NCI-H1436 (cell line): Measurements from ENCODE around the gene DHX36.

Source experiments
- DNase-seq: peaks from one replicate; lab custom pipeline; 2025; lab: John Stamatoyannopoulos, UW

DHX36 gene, protein sequence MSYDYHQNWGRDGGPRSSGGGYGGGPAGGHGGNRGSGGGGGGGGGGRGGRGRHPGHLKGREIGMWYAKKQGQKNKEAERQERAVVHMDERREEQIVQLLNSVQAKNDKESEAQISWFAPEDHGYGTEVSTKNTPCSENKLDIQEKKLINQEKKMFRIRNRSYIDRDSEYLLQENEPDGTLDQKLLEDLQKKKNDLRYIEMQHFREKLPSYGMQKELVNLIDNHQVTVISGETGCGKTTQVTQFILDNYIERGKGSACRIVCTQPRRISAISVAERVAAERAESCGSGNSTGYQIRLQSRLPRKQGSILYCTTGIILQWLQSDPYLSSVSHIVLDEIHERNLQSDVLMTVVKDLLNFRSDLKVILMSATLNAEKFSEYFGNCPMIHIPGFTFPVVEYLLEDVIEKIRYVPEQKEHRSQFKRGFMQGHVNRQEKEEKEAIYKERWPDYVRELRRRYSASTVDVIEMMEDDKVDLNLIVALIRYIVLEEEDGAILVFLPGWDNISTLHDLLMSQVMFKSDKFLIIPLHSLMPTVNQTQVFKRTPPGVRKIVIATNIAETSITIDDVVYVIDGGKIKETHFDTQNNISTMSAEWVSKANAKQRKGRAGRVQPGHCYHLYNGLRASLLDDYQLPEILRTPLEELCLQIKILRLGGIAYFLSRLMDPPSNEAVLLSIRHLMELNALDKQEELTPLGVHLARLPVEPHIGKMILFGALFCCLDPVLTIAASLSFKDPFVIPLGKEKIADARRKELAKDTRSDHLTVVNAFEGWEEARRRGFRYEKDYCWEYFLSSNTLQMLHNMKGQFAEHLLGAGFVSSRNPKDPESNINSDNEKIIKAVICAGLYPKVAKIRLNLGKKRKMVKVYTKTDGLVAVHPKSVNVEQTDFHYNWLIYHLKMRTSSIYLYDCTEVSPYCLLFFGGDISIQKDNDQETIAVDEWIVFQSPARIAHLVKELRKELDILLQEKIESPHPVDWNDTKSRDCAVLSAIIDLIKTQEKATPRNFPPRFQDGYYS

DNA sequence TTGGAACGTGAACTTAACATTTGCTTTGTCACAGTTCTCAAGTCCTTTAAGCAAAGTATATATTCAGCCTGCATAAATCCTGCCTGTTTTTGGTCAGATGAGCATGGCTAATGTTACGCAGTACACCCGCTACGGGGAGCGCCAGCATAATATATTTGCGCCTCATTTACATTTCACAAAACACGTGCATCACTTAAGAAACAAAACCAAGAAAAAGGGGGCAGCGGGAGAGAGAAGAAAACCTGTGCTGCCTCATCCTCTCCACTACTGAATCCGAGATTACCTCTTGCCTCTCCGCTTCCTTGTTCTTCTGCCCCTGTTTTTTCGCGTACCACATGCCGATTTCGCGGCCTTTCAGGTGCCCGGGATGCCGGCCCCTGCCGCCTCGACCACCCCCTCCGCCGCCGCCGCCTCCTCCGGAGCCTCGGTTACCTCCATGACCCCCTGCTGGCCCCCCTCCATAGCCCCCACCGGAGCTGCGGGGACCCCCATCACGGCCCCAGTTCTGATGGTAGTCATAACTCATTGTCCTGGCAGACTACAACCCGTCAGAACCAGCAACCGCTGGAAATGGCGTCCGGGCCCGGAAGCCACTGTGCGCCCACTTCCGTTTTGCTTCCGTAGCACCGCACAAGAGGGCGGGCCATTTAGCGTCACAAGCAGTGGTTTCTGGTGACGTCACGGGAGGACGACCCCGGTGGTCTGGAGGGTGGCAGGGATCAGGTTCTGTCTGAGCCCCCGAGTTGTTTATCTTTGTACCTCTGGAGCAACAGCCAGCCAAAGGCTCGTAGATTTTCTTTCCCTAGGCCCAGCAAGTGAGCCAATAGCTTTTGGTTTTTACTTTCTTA, at the start of gene DHX36:
TSS of gene DHX36 (minus strand) at position 597 of the 848 bp plus-strand sequence. CDS start at position 526, 71 bp downstream.
- DNase-seq = peak; percentile 97

DNA sequence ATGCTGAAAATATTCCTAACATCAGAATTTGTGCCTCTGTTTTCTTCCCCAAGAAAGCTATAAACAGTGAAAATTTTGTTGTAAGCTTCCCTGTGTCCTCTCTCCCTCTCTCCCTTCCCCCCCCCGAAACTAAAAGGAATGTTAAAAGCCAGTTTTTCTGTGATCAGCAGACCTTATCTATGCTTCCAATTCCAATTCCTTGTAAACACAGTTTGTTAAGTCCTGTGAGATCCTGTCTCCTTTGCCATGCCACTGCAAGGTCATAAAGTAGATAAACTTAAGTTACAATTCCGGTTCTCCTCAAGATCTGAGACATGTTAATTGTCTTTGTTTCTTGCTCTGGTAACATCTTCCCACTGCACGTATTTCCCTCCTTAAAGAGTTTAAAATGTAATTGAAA, 42.9 kb upstream of the DHX36 start:
- no peak for DNase-seq

DNA sequence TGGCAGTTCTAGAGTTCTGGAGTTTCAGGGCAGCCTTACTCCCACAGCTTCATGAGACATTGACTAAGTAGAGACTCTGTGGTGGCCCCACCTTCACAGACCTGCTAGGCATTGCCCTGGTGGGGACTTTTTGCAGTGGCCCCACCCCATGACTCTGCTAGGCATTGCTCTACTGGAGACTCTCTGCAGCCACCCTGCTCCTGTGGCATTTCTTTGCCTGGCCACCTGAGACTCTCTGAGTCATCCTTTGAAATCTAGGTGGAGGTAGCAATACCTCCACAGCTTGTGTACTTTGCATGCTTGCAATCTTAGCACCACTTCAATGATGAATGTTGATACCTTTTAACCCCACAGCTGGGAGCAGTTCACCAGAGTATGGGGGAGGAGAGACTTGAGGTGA, 40.6 kb upstream of the DHX36 start:
- no peak for DNase-seq

DNA sequence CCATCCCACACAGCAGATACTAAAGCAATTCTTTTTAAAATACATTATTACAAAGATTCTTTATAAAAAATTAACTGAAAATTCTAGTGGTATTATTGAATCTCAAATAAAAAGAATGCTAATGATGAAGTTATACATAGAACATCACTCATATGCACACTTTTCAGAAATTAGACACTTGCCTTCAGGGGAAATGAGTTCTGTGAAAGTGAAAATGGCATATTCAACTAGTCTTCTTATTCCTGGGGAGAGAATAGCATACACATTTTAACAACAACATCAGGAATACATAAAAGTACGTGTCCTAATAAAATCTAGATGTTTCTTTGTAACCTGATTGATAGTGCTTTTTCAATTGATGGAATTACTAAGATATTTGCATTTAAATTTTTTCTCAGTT, 36.8 kb upstream of the DHX36 start:
- DNase-seq = no peak

DNA sequence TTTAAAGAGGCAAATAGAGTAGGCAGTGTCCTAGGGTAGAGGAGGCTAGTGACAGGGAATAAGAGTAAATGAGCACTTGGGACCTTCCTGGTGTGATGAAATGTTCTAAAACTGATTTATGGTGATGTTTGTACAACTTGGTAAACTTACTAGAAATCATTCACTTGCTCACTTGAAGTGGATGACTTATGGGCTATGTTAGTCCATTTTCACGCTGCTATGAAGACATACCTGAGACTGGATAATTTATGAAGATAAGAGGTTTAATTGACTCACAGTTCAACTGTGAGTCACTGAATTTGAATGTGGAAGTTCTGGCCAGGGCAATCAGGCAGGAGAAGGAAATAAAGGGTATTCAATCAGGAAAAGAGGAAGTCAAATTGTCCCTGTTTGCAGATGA, 31.7 kb upstream of the DHX36 start:
- DNase-seq = no peak

DNA sequence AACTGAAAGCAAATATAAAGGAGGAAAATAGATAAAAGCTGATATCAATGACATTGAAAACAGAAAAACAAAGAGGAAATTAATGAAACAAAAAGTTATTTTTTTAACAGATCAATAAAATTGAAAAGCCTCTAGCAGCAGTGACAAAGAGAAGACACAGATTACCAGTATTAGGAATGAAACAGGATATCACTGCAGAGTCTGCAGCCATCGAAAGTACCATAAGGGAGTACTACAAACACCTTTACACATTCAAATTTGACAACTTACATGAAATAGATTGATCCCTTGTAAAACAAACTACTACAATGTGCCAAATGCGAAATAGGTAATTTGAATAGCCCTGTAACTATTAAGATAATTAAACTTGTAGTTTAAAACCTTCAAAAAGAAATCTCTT, 24.9 kb upstream of the DHX36 start:
- no peak for DNase-seq

DNA sequence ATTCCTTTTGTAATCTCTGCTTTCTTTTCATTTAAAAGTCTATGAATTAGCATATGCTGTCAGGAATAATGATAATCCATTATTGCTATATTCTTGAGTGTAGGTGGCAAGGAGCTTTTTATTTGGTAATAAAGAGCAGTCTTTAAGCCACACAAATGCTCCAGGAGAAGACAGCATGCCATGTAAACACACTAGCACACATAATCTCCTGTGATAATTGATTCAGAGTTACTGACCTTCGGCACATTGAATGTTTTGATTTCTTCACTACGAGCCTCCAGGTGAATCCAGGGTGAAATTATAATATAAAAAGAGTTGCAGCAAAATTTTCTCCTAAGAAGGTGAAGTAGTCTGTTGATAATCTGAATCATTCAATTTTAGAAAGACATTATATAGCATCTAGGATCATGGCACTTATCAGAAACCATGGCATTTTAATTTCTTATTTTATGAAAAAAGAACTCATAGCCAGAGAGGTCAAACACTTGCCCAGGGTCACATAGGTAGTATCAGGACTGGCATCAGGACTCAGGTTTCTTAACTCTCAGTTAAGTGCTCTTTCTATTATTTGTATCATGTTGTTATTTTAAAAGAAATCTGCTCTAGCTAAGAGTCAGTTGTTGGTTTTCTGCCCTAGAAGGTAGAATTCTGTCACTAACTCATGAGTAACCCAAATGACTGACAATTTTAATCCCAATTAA, 21.3 kb upstream of the DHX36 start:
- no peak for DNase-seq

DNA sequence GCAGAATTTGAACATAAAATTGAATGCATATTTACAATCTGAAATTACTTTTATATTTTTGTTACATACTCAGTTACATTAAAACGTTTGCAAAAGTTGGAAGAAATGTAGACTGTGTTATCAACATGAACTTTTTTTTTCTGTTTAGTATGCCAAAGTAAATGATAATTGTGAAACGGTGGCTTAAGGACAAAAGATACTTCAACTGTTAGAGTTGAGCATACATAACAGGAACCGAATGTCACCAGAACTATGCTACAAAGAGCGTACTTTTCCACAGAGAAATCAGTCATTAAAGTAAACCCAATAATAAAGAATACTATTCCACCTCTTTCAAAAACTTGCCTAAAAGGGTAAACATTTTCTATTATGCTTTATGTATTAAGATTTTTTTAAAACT, 14.3 kb upstream of the DHX36 start:
- no peak for DNase-seq

DNA sequence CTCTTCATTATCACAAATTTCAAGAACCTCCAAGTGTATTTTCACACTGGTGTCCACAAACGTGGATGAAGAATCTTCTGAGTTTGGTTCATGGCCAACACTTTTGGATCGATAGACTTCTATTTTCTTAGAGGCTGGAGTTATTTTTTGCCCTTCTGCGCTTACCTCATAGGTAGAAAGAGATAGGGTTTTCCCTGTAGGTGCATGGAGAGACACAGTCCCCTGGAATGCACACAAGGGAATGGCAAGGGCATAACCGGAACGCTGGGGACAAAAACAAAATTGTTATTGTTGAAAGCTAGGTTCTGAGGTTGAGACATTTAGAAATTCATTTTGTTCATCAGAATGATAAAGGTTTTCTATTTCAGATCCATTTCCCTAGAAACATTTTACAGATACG, 13.7 kb upstream of the DHX36 start:
- no peak for DNase-seq

DNA sequence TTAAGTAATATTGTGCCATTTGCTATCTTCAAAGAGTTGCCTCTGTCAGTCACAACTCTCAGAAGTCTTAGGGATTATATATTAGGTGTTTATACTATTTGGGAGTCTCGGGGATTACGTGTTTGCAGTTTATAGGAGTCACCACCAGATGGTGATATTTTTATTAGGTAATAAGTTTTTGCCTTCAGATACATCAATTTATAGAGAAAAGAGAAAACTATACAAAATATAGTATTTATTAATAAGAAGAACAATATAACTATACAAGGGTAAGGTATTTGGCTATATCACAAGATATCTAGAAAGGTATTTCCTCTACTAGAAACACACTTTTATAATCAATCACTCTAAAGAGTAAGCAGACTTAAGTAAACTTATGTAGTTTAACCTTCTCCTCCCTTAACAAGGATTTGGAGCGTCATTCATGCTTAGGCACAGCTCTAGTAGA, 10.7 kb upstream of the DHX36 start:
- peak; percentile 50 for DNase-seq

DNA sequence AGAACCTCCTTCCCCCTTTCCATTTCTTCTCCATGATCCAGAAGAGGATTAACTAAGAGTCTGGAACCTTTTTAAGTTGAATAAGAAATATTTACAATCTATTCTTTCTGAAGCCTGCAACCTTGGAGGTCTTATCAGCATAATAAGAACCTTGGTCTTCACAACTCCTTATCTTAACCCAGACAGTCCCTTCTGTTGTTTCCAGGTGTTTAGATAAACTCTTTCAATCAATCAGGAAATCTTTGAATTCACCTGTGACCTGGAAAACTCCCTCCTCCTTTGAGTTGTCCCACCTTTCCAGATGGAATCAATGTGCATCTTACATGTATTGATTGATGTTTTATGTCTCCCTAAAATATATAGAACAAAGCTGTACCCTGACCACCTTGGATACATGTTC, 3.6 kb upstream of the DHX36 start:
- no peak for DNase-seq

DNA sequence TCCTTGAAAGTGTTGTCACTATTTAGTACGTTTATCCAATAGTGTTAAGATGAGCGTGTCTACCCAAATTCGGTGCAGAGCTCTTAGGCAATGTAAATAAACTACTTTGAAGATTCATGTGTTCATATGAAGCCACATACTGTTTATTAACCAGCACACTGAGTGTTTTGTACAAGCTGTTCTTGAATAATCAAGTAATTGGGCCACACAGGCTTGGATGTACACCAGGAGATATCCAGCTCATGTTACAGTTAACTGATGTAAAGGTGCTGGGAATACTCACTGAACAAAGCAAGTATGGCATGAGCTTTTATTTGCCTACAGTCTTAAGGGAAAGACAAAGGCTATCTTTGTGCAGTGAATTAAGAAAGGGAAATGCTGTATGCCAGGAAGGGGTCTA, 632 bp upstream of the DHX36 start:
- peak; percentile 10 for DNase-seq

DNA sequence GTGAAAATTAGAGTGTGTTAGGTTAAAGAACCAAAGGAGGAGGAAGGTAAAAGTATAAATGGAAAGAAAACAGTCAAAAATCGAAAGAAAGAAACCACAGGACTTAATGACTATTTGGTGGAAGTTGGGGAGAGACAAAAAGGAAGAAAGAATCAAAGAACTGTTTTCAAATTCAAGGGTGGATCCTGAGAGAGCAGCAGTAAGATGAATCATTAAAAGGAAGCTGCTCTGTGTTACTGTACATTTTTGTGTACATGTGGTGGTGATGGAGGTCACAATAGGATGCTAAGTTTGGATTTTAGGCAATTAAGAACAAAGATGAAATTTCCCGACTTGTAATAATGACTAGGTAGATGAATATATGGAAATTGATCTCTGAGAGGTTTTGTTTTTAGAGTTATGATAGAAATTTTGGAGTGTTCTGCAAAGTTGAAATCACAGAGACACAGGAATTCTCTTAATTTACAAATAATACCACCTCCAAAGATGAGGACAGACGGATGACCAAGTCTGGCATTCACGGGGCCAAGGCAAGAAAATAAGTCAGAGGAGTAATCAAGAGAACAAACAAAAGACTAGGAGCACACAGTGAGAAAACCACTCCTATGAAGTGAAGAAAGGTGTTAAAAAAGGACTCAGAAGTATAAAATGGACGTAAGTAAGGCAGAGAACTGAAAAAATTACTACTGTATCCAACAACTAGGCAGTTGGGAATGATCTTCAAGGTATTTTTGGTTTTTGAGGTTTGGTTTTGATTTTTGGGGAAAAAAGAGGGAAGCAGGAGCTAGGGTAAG, 7.1 kb downstream of the DHX36 start:
- no peak for DNase-seq

DNA sequence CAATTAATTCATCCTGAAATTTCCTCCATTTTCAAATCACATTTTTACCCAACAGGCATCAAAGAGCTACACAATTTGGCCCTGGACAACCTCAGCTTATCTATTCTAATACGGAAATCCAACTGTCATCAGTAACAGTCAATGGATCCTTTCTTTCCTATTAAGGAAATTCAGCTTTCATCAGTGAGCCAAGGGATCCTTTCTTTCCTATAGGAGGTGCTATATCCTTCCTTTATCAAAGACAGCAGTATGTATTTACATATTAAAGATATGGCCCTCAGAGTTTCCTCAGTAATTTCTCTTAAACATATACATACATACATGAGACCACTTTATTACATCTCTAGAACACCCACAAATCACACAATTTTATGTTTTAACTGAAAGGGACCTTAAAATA, 10.1 kb downstream of the DHX36 start:
- DNase-seq = no peak

DNA sequence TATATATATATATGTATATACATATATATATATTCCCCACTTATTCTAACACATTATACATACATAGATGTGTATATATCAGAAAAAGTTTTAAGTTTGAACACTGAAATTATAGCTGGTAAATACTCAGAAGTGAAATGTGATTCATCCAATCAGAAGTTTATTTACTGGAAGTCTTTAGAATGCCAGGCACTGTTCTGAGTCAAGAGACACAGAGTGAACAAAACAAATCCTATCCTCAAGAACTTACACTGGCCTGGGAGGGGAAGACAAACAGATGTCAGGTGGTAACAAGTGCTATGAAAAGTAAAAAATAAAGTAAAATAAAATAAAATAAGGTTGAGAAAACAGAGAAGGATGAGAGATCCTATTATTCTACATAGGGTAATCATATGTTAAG, 13.4 kb downstream of the DHX36 start:
- DNase-seq = no peak

DNA sequence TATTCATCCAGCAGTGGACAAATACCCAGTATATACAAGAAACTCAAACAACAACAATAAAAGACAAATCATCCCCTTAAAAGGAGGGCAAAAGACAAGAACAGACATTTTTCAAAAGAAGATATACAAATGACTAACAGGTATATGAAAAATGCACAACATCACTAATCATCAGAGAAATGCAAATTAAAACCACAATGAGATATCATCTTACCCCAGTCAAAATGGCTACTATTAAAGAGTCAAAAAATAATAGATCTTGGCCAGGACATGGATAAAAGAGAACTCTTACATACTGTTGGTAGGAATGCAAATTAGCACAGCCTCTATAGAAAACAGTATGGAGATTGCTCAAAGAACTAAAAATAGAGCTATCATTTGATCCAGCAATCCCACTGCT, 16.9 kb downstream of the DHX36 start:
- DNase-seq = no peak

DNA sequence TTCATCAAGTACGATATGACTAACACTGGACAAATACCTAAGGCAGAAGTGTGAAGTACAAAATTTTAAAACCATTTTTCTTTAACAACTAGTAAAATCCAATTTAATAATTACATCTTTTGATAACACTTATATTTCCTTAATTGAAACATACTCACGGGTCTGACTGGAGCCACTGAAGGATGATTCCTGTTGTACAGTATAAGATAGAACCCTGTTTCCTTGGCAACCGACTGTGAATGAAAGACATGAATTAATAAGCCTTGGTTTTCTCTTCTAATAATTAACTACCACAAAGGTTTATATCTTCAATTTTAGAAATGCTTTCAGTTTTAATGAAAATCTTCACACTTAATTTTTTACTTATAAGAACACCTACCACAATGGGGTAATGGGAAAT, 19.4 kb downstream of the DHX36 start:
- DNase-seq = no peak

DNA sequence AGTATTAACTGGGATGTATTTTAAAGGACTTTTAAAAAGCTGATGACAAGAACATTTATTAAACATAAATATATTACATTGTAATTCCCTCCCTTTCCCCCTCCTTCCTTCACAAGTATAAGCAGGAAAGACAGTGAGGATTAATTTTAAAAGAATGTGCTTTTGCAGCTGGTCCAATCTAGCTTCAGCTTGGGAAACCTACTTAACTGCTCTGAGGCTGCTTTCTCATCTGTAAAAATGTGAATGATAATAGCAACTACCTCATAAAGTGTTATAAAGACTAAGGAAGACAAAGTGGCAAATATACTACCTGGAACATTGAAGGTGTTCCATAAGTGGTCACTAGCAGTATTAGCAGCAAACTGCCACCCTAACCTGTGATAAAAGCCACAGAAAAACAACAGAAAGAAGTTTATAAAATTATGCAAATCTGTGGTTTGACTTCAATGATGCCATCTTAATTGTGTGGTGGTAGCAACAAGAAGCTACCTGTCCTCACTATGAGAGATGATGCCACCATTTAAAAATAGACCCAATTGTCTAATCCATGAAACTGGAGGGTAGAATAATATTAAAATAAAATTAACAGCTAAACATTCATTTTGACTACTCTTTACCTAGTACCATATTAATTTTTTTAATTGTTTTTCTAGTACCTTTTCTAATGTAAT, 20.0 kb downstream of the DHX36 start:
- no peak for DNase-seq

DNA sequence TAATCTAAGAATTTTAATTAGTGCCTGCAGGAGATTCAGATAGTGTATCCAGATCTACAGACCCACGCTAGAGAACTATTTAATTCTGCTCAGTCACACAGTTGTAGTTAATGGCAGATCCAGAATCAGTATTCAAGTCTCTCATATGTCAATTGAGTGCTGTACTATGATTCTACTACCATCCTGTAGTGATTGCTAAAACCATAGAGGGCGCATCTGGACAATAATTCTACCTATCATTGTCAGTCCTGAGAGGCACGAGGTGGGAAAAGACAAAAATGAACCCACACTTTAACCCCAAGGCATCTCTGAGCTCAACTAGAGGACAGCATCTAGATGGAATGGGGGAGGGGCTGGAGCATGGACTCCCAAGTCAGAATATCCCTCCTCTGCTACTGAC, 22.7 kb downstream of the DHX36 start:
- DNase-seq = no peak

DNA sequence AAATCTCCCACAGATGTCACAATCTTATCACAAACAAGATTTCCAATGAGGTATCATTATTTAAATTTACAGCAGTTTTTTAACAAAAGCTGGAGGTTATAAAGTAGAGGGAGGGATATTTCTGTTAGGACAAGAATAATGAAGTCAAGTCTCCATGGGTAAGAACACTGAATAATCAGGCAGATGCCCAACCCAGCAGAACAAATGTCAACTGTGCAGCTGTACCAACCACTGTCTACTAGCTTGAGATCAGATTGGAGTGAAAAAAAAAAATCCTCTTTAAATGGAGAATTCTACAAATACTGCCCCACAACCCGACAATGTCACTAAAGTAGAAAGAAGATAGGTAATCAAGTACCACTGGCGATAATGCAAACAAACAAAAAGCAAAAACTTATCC, 30.3 kb downstream of the DHX36 start:
- no peak for DNase-seq
